Activated CD4-positive, alpha-beta T cell treated with anti-CD3 and anti-CD28 coated beads, Interleukin-2, amount 50 U/mL, for 48 hours (primary cell): Measurements from ENCODE around the gene TP53.
A peak's percentile ranks its signal among the peaks of the same experiment; 100 is the strongest.

Experiments used
- DNase-seq, 2 experiments: peaks; one replicate each; pipeline ENCODE4 v3.0.0-alpha.2; 2020

TP53 gene

DNA sequence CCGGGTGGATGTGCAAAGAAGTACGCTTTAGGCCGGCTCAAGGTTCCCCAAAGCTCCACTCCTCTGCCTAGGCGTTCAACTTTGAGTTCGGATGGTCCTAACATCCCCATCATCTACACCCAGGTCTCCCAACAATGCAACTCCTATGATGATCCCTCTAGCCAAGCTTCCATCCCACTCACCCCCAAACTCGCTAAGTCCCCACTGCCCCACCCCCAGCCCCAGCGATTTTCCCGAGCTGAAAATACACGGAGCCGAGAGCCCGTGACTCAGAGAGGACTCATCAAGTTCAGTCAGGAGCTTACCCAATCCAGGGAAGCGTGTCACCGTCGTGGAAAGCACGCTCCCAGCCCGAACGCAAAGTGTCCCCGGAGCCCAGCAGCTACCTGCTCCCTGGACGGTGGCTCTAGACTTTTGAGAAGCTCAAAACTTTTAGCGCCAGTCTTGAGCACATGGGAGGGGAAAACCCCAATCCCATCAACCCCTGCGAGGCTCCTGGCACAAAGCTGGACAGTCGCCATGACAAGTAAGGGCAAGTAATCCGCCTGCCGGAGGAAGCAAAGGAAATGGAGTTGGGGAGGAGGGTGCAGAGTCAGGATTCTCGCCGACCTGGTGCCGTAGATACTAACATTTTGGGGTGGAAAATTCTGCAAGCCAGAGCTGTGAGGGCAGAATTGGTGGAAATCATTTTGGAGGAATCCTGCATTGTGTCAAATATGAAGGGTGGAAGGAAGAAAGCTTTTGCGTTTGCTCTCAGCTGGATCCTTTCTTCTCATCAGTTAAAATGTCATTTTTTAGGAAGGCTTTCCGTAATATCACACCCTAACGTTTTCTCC lies at the start of gene TP53:
TSS of gene TP53 (minus strand) at position 419 of the 836 bp plus-strand sequence. CDS start 10,896 bp downstream, outside the sequence.
- peak; percentile 86 to 90 for DNase-seq

DNA sequence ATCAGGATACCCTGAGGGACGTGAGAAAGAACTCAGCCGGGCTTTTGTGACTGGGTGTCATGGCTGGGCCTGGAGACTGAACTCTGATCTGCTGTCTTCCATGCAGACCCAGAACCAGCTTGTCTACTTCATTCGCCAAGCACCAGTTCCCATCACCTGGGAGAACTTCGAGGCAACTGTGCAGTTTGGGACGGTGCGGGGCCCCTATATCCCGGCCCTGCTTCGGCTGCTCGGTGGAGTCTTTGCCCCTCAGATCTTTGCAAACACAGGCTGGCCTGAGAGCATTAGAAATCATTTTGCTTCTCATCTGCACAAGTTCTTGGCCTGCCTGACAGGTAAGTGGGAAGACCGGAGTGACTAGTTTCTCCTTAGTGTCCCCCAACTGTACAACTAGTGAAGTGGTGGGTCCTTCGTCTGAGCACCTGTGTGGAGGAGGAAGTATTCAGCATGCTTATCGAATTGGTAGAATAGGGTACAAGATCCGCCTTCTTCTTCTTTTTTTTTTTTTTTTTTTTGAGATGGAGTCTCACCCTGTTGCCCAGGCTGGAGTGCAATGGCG lies 45.8 kb upstream of the TP53 start:
- DNase-seq: no peak

DNA sequence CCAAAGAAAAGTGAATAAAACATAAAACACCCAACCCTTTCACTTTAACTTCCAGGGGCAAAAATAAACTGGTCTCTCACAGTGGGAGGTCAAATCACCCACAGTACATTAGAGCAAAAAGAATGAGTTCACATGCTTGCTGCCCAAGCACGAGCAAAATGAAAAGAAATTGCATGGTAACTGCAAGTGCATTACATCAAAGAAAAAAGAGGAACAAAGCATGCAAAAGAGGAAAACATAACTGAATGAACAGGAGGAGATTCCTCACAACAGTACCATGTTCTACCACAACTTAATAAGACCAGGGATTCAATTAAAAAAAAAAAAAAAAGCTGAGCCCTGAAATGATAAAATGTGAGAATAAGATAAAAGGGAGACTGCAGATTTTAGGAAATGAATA lies 42.5 kb upstream of the TP53 start:
- DNase-seq: no peak

DNA sequence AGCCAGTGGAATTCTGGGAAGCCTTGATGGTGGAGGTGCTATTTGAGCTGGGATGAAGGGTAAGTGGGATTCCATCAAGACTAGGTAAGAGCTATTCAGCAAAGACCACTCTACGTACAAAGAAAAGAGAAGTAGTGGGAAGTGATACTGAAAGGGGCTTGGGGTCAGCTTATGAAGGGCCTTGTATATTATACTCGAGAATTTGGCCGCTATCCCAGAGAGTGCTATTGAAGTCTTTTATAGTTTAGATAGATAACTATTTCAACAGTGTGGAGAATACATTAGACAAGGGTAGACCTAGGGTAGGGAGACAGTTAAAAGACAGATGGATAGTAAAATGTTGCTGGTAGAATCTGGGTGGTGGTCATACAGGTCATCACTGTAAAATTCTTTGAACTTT lies 40.6 kb upstream of the TP53 start:
- DNase-seq: no peak

DNA sequence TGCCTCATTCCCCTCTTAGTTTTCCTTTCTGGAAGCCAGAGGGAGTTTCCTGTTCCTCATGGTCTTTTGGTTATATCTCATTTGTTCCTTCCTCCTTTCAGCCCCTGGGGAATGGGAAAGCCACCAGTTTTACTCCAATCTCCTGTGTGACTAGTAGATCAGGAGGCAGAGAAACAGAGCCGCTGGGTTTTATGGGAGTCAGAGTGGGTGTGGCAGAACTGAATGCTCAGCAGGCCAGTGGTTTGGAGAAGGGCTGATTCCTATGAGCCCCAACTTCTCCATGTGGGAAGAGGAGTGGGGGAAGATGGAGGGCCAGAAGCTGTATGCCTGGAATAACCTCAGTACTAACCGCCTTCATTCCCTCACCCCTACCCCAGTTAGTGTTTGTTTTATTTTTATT lies 34.3 kb upstream of the TP53 start:
- DNase-seq: no peak

DNA sequence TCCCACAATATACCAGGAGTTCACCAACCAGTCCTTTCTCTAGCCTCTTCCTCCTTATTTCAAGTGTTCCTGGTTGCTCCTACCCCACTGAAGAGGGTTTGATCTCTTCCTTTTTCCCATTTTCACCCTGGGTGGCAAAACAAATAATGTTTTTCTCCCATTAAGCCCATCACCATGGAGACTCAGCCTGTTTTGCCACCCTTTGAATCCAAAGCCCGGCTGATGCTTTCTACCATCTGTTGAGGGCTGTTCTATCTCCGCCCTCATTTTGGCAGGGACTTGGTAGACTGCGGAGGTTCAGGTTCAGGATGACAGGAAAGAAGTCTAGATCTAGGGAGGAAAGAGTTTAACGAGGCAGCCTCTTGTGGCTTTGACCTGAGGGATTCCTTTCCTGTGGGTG lies 32.8 kb upstream of the TP53 start:
- no peak for DNase-seq

DNA sequence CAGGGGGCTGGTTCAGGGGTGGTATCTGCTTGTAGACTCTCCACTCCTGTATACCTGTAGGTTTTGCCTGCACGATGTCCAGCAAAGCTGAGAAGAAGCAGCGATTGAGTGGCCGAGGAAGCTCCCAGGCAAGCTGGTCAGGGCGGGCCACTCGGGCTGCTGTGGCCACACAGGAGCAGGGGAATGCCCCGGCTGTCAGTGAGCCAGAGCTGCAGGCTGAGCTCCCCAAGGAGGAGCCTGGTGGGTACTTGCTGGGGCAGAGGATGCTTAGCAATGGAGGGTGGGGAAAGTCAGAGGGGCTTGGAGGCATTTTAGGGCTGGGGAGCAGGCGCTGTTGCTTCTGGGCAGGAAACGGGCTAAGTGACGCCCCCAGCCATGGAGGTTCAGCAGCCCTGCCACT lies 32.4 kb upstream of the TP53 start:
- no peak for DNase-seq

DNA sequence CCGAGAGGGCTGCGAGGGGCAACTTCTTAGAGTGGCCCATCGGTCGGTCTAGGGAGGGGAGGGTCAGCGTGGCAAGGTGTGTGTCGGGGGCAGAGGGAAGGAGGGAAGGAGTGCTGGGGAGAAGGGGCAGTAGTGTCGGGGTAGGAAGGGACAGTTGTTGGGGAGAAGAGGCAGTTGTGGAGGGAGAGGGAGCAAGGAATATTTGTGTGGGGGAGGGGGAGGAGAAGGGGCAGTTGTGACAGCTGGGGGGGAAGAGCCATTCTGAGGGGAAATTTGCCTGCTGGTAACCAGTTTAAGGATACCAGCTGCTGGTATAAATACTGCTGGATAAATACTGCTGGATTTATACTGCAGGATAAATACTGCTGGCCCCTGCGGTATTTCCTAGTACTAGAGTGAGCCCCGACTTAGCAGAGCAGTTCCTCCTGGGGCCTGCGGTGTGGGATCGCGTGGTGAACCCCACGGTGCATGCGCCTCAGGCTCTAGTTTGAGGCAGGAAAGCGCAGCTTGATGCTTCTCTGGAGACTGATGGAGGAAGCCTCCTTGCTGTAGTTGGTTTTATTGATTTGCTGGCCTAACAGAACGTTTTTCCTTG lies 30.6 kb upstream of the TP53 start:
- no peak for DNase-seq

DNA sequence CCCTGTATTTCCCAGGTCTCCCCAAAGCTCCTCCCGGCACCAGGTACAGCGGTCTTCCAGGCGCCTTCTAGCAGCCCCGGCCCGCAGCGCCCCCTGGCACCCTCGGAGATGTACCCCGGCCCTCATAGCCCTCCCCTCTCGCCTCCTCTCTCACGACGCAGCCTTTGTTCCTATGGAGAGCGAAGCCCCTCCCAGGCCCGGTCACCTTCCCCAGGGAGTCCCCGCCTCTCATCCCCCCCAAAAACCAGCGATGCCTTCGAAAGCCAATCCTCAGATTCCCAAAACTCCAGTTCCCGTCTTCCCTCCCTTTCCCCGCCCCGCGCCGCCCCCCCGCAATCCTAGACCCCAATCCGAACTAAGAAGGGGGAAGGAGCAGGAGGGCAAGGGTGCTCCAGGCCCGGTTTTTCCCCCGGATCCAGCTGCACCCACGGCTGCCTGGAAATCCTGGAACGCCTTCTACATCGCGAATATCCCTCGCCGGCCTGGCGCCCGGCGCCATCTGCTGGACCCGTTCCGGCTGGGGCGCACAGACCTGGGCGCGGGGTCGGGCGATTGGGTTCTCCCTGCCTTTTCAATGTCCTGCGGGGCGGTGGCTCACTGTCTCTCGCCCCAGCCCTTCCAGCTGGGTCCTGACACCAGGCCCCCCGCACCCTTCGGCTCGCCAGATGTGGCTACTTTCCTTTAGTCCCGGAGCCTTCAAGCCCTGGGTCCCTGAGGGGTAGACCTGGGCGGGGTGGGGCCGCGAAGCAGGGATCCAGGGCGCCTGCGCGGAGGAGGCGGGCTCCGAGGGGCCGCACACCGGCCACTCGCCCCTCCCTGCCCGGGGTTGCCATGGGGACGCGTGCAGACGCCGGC lies 29.8 kb upstream of the TP53 start, which contains the start of gene DNAH2:
TSS of gene DNAH2 (plus strand) at position 844 of the 855 bp plus-strand sequence. CDS start 1,991 bp downstream, outside the sequence.
- DNase-seq: peak; percentile 62 to 68

DNA sequence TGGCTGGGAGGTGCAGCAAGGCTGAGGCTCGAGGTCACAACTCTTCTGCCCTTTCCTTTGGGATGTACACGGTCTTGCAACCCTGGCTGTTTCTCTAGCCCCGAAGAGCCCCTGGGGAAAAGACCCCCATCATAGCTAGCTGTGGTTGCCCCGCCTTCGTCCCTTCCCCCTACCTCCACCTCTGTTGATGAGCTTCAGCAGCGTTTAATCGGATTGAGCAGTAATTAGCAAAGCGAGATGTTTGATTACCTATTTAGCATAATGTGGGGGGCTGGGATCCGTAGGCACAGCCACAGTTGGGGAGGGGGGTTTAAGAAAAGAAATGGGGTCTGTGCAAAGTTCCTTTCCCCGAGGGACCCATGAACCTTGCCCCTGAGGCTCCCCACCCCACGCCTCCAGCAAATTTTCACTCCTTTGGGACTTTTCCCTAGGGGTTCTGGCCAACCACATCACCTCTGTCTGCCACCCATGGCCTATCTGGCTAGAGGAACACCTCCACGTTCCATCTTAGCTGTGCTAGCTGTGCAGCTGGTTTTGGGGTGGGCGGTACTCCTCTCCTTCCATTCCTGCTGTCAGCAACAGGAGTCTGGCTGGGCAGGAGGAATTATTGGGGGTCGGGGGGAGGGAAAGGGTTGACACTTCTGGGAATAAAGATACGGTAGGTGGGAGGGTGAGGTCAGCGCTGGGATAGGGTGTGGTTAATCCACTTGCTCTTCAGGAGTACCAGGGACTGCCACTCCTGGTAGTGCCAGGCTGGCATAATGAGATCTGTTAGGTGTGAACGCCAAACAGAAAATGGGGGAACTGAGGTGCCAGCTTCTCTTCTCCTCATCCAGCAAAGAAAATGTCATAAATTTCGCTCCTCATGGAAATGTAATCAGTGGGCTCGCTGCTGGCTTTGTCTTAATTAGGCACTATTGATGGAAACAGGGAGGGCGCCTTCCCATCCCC lies 28.9 kb upstream of the TP53 start:
- DNase-seq: no peak

DNA sequence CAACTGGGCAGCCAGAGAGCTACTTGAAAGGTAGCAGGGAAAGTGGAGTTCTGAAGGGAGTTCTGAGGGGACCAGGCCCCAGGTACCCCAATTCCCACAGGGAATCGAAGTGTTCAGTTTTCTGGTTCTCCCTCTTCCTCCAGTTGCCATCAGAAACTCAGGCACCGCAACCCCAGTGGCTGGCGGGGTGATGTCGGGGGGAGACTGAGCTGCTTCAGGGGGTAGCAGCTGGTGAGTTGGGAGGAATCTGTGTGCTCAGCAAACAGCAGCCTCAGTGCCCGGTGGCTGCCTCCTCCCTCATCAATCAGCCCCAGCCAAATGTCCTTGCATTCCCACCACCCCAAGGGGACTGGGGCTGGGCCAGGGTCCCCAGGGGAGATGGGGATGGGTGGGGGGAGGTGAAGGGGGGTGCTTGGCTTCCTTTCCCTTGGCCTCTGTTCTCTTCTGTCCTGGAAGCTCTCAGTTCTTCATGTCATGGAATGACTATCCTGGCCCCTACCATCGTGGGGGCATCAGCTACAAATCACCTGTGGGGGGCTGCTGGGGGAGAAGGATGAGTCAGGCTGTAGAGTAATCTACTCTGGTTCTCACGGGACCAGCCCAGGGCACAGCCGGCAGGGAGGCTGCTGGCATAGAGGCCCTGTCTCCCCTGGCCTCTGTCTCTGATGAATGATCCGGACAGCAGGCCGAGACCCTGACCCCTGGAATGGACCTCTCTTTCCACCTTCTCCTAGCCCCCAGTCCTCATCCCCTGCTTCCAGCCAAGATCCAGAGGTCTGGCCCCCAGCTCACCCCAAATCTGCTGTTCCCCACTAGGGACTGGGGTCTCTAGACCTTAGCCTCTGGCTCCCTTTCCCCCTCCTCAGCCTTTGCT lies 27.7 kb upstream of the TP53 start:
- DNase-seq: no peak

DNA sequence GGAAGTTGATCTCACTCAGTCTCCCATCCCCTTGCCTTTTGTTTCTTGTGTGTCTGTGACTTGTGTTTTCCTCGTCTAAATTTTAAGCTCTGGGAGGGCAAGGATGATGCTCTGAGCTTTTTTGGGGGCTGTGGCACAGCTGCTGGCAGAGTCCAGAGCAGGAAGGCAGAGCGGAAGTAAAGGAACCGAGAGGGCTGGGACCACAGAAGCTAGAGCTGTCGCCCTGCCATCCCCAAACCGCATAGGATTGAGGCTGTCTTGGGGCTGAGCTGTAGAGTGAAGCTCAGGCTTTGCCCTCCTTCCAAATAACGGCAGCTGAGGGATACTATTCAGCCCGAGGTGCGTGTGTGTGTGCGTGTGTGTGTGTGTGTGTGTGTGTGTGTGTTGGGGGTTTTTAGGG lies 26.5 kb upstream of the TP53 start:
- DNase-seq: no peak

DNA sequence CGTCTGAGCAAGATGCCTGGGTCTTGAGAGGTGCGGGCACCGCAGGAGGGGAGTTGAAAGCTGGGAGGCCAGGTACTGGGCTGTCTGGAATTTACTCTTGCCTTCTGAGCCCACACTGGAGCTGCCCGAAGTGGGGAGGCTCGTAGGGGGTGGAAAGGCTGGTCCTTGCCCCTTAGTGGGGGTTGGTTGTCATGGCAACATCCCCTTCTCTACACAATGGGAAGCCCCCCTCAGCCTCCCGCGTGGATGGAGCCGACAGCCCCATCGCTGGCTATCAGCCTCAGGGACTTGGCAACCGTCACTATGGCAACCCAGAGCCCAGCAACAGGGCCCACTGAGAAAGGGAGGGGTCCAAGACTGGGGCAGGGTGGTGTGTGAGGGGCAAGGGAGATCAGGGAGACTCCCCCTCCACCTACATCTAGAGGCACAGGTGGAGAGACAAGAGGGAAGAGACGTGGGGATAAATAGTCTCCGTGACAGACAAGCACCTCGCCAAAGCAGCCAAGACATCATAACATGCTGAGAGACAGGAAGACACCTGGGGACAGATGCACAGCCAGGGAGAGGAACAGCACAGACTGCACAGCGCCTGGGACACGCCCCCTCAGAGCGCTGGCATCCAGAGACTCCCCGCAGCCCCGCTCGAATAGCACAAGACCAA lies 25.0 kb upstream of the TP53 start:
- no peak for DNase-seq

DNA sequence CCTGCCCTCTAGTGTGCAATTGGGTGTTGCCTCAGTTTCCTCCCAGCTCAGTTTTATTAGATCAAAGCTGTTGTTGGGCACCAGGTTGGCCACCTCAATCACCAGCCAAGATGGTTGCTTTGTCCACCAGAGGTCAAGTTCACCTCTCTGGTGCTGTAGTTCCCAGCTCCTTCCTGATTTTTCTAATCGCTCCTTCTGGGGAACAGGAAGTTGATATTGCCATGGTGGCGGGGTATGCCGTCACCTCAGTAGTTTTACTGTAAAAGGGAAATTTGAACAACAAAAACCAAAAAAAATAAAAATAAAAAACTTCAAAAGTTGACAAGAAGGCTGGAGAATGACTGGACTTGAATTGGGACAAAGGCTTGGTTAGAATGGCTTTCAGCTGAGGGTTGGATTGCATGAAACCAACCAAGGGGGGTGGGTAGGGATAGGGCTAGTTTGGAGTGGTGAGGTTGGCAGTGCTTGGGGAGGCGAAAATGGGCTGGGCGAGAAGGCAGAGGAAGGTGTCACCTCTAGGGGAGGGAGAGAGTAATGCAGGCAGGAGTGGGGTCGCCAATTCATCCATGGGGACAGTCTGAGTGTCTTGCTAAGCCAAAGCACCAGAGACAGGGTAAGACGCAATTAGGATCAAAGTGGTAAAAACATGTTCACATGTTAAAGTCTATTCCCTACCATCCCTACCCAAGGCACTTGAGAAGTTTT lies 23.9 kb upstream of the TP53 start:
- DNase-seq: no peak

DNA sequence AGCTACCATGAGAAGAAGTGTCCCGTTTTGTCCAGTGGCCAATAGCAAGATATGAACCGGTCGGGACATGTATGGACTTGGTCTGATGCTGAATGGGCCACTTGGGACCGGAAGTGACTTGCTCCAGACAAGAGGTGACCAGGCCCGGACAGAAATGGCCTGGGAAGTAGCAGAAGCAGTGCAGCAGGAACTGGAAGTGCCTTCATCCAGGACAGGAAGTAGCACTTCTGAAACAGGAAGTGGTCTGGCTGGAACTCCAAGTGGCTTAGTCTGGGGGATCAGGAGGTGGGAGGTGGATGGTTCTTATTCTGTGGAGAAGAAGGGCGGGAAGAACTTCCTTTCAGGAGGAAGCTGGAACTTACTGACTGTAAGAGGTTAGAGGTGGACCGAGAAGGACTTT lies 23.0 kb upstream of the TP53 start:
- no peak for DNase-seq

DNA sequence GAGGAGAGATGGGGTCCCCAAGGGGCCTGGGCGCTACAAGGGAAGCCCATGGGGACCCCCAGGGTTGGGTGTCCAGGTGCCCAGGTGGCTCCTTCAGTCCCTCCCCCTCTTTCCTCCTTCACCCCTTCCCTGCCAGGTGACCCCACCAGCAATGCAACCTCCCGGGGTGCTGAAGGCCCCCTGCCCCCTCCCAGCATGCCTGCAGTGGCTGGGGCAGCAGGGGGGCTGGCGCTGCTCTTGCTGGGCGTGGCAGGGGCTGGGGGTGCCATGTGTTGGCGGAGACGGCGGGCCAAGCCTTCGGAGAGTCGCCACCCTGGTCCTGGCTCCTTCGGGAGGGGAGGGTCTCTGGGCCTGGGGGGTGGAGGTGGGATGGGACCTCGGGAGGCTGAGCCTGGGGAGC lies 21.7 kb upstream of the TP53 start:
- DNase-seq: no peak

DNA sequence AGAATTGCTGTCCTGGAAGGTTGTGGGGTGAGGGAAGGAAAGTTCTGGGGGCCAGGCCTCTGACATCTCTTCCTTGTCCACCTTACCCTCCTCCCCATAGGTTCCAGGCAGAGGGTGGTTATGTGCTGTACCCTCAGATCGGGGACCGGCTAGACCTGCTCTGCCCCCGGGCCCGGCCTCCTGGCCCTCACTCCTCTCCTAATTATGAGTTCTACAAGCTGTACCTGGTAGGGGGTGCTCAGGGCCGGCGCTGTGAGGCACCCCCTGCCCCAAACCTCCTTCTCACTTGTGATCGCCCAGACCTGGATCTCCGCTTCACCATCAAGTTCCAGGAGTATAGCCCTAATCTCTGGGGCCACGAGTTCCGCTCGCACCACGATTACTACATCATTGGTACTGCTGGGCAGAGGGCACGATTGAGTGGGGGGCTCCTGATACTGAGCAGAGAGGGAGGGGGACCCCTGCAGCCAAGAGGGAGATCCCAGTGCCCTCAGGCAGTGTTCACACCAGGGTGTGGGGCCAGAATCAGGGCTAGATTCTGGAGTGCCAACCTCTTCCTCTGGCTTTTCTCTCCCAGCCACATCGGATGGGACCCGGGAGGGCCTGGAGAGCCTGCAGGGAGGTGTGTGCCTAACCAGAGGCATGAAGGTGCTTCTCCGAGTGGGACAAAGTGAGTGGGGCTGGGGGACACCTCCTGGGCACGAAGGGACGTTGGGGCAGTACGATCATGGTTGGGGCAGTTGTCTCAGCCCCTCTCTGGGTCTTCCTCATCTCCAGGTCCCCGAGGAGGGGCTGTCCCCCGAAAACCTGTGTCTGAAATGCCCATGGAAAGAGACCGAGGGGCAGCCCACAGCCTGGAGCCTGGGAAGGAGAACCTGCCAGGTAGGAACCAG lies 20.8 kb upstream of the TP53 start:
- DNase-seq: no peak

DNA sequence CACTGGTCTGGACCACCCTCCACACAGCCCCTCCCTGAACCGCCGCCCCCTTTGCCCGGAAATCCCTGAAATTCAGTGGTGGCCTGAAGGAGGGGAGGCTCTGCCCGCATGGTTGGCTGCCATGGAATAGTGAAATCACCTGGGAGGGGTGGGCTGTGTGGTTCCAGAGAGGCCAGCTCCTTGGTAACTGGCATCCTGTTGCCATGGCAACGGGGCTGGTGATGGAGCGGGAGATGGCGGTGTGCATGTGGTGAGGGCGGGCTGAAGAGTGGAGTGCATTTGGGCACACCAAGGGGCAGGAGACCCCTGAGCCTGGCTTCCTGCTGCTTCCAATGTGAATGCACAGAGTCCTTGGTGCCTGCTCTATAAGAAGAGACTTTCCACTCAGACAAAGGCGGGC lies 20.2 kb upstream of the TP53 start:
- no peak for DNase-seq
